GM11168 (cell line): ENCODE measurements around the gene NFIL3.
"Not testable (repeated sequence)": the region's sequence is repeated elsewhere in the genome, so short reads cannot be mapped to it uniquely, and the experiment has no call there.

Source experiments
- in situ Hi-C: fragments of 300-500 bp; cut with MboI; formaldehyde crosslinking; loops from one replicate; pipeline ENCODE4 v1.12.0; 2022; ENCODE audit warnings: low sequenced_read_pairs; ENCODE audit not compliant: unreplicated experiment

NFIL3 gene

GRCh38 chr9:91423785-91424402 lies at the start of gene NFIL3:
Gene NFIL3, minus strand, starts transcription at chr9:91423832. Its CDS starts 13,098 bp downstream, at chr9:91410734.
- in situ Hi-C loops = no loop called here

- in situ Hi-C loops = not testable (repeated sequence)
Observed at GRCh38 chr9:91471524-91471923, 47.9 kb upstream of the NFIL3 start.

- in situ Hi-C loops = no loop called here
Observed at GRCh38 chr9:91465420-91465819, 41.8 kb upstream of the NFIL3 start.

GRCh38 chr9:91458906-91459305 lies 35.3 kb upstream of the NFIL3 start:
- in situ Hi-C loops = no loop called here

- in situ Hi-C loops = no loop called here
Observed at GRCh38 chr9:91452844-91453243, 29.2 kb upstream of the NFIL3 start.

GRCh38 chr9:91451431-91452270 lies 28.0 kb upstream of the NFIL3 start:
- in situ Hi-C loops = no loop called here

- in situ Hi-C loops = no loop called here
Observed at GRCh38 chr9:91445135-91445534, 21.5 kb upstream of the NFIL3 start.

- in situ Hi-C loops = no loop called here
Observed at GRCh38 chr9:91443994-91444392, 20.4 kb upstream of the NFIL3 start.

- in situ Hi-C loops = no loop called here
Observed at GRCh38 chr9:91443321-91443993, 19.8 kb upstream of the NFIL3 start.

- in situ Hi-C loops = no loop called here
Observed at GRCh38 chr9:91436841-91437240, 13.2 kb upstream of the NFIL3 start.

GRCh38 chr9:91433180-91433579 lies 9.5 kb upstream of the NFIL3 start:
- in situ Hi-C loops = no loop called here

- in situ Hi-C loops = no loop called here
Observed at GRCh38 chr9:91431485-91431884, 7.9 kb upstream of the NFIL3 start.

- in situ Hi-C loops = loop anchor here (5.0 kb wide), 1 partner anchor 512 kb away; no protein-coding TSS in a partner anchor
Observed at GRCh38 chr9:91429501-91429900, 5.9 kb upstream of the NFIL3 start.

- in situ Hi-C loops = loop anchor here (5.0 kb wide), 1 partner anchor 512 kb away; no protein-coding TSS in a partner anchor
Observed at GRCh38 chr9:91428927-91429351, 5.3 kb upstream of the NFIL3 start.

- in situ Hi-C loops = loop anchor here (5.0 kb wide), 1 partner anchor 511 kb away; no protein-coding TSS in a partner anchor
Observed at GRCh38 chr9:91428436-91428835, 4.8 kb upstream of the NFIL3 start.

GRCh38 chr9:91427873-91428272 lies 4.2 kb upstream of the NFIL3 start:
- in situ Hi-C loops = loop anchor here (5.0 kb wide), 1 partner anchor 511 kb away; no protein-coding TSS in a partner anchor

- in situ Hi-C loops = loop anchor here (5.0 kb wide), 1 partner anchor 509 kb away; no protein-coding TSS in a partner anchor
Observed at GRCh38 chr9:91426123-91426745, 2.6 kb upstream of the NFIL3 start.

- in situ Hi-C loops = loop anchor here (5.0 kb wide), 1 partner anchor 508 kb away; no protein-coding TSS in a partner anchor
Observed at GRCh38 chr9:91425271-91425670, 1.6 kb upstream of the NFIL3 start.

- in situ Hi-C loops = loop anchor here (5.0 kb wide), 1 partner anchor 507 kb away; no protein-coding TSS in a partner anchor
Observed at GRCh38 chr9:91424403-91425176, 958 bp upstream of the NFIL3 start.
